Vagina (tissue), 2 donors: Measurements from ENCODE around the gene NEXN. TPM values are rescaled to one million over a fixed set of nuclear protein-coding genes. Genes with fewer than 3 reads are reported as not detected.

Source experiments
- DNase-seq, 2 donors: peaks; one replicate each; pipeline ENCODE4 v3.0.0-alpha.2; 2017; ENCODE audit errors: extremely low spot score in 2 of 2
- H3K27ac ChIP-seq: fragments of 200-600 bp; sonication (generic); one replicate; pipeline ENCODE4 v1.5.1; 2019
- H3K27me3 ChIP-seq: fragments of 200-600 bp; sonication (generic); one replicate; pipeline ENCODE4 v1.5.1; 2019
- H3K36me3 ChIP-seq, 2 donors: fragments of 200-600 bp; sonication (generic); one replicate each; pipeline ENCODE4 v1.5.1; 2017 to 2019
- H3K4me1 ChIP-seq: fragments of 200-600 bp; sonication (generic); one replicate; pipeline ENCODE4 v1.5.1; 2019
- H3K4me3 ChIP-seq, 2 donors: fragments of 200-600 bp; sonication (generic); 1 replicate in 1 of 2; 2 replicates in 1 of 2; pipeline ENCODE4 v1.5.1; 2016 to 2019
- H3K9me3 ChIP-seq: fragments of 200-600 bp; sonication (generic); one replicate; pipeline ENCODE4 v1.5.1; 2019
- POLR2A ChIP-seq, 2 donors: fragments of 450-650 bp; IDR thresholded peaks; one replicate each; pipeline ENCODE4 v1.6.1; 2017; ENCODE audit warnings: antibody characterized with exemption in 2 of 2, mild to moderate bottlenecking in 2 of 2, moderate library complexity in 2 of 2
- POLR2AphosphoS5 ChIP-seq, 2 donors: sonication (generic); formaldehyde crosslinking; IDR thresholded peaks; one replicate each; pipeline ENCODE4 v1.9.0; 2017; ENCODE audit warnings: antibody characterized with exemption in 2 of 2, mild to moderate bottlenecking in 2 of 2, low read depth in 1 of 2; ENCODE audit not compliant: insufficient read depth in 1 of 2
- intact Hi-C: fragments of 100-400 bp; cut with DNase I; formaldehyde crosslinking; loops from one replicate; pipeline ENCODE4 v1.15.1; 2023
- total RNA-seq: library from RNA; depleted of rRNA; stranded (reverse); fragments of >200 nt; gene quantifications from one replicate; pipeline ENCODE4 v1.2.3, GENCODE V29; 2016
- TF ChIP-seq, protein P1 (sequence below), 3 experiments: fragments of 450-650 bp in 2 of 3; fragments of 200-600 bp in 1 of 3; sonication (generic) in 1 of 3; IDR thresholded peaks; one replicate each; pipeline ENCODE4 v1.5.1; 2017 to 2019; ENCODE audit warnings: antibody characterized with exemption in 3 of 3, mild to moderate bottlenecking in 2 of 3, moderate library complexity in 2 of 3

Gene NEXN
- total RNA-seq, 1 donor from 2014 or later: 20.1 TPM

DNA sequence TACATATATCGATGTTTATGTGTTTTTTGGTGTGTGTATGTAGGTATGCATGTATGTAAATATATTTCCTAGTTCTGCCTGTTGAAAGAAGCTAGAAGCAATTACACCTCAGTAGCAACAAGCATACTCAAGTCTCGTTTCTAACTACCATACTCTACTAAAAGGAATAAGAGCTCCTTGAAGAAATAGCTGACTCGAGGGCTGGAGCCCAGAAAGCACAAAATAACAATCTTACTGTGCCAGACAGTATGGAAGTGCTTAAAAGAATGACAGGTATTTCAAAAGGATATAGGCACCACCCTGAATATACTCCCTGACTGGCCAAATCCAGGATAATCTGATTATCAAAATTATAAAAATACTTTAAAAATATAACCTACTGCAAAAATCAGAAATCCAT is 67.3 kb downstream of the NEXN start:
- TF ChIP-seq, protein P1, sequence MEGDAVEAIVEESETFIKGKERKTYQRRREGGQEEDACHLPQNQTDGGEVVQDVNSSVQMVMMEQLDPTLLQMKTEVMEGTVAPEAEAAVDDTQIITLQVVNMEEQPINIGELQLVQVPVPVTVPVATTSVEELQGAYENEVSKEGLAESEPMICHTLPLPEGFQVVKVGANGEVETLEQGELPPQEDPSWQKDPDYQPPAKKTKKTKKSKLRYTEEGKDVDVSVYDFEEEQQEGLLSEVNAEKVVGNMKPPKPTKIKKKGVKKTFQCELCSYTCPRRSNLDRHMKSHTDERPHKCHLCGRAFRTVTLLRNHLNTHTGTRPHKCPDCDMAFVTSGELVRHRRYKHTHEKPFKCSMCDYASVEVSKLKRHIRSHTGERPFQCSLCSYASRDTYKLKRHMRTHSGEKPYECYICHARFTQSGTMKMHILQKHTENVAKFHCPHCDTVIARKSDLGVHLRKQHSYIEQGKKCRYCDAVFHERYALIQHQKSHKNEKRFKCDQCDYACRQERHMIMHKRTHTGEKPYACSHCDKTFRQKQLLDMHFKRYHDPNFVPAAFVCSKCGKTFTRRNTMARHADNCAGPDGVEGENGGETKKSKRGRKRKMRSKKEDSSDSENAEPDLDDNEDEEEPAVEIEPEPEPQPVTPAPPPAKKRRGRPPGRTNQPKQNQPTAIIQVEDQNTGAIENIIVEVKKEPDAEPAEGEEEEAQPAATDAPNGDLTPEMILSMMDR (IDR thresholded peaks at IDR 0.05): no peak
- no peak for TF ChIP-seq POLR2A (IDR thresholded peaks at IDR 0.05)
- no peak for TF ChIP-seq POLR2AphosphoS5 (IDR thresholded peaks at IDR 0.05; ENCODE audit: insufficient read depth in 1 of 2, low read depth in 1 of 2)
- Histone ChIP-seq H3K4me3 (no peak overlapping the region), H3K36me3 (peaks cover 4 to 77% of the 10 kb centered on the region in 2 donors), H3K9me3 (no peaks in the 10 kb centered on the region), H3K4me1 (no peaks in the 10 kb centered on the region), H3K27ac (no peak overlapping the region), H3K27me3 (no peaks in the 10 kb centered on the region)
- intact Hi-C loops: no loop called here
- no peak for DNase-seq

GRCh38 chr1:77956464-77956863 is 68.0 kb downstream of the NEXN start:
- DNase-seq: no peak
- Histone ChIP-seq H3K4me3 (no peak overlapping the region), H3K27me3 (no peaks in the 10 kb centered on the region), H3K4me1 (no peaks in the 10 kb centered on the region), H3K9me3 (no peaks in the 10 kb centered on the region), H3K36me3 (peaks cover 4 to 85% of the 10 kb centered on the region in 2 donors), H3K27ac (no peak overlapping the region)
- TF ChIP-seq, protein P1 (IDR thresholded peaks at IDR 0.05): no peak
- TF ChIP-seq POLR2AphosphoS5 (IDR thresholded peaks at IDR 0.05; ENCODE audit: insufficient read depth in 1 of 2, low read depth in 1 of 2) (no peak), POLR2A (IDR thresholded peaks at IDR 0.05) (no peak)
- intact Hi-C loops: no loop called here

DNA sequence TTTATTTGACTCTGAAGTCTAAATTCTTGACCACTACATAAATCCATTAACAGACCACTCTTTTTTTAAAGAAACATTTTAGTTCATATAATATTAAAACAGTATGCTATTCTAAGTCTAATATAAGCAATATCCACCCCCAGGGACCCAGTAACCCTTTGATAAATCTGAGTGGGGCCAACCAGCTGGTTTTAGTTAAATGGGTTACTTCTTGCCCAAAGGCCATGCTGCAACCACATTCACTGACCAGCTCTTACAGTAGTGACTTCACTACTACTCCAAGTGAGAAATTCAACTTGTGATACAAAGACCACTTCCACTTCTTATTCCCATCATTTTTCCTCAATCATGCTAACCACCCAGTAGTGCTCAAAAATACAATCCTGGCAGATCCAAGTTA is 70.0 kb downstream of the NEXN start:
- intact Hi-C loops: no loop called here
- H3K4me1 ChIP-seq: no peaks in the 10 kb centered on the region
- H3K36me3 ChIP-seq: peaks cover 4 to 89% of the 10 kb centered on the region in 2 donors
- TF ChIP-seq, protein P1 (IDR thresholded peaks at IDR 0.05): no peak
- TF ChIP-seq POLR2AphosphoS5 (IDR thresholded peaks at IDR 0.05; ENCODE audit: insufficient read depth in 1 of 2, low read depth in 1 of 2): no peak
- no peak for TF ChIP-seq POLR2A (IDR thresholded peaks at IDR 0.05)
- no peak overlapping the region for H3K27ac ChIP-seq
- H3K4me3 ChIP-seq: no peak overlapping the region
- DNase-seq: no peak
- no peaks in the 10 kb centered on the region for H3K27me3 ChIP-seq
- no peaks in the 10 kb centered on the region for H3K9me3 ChIP-seq

DNA sequence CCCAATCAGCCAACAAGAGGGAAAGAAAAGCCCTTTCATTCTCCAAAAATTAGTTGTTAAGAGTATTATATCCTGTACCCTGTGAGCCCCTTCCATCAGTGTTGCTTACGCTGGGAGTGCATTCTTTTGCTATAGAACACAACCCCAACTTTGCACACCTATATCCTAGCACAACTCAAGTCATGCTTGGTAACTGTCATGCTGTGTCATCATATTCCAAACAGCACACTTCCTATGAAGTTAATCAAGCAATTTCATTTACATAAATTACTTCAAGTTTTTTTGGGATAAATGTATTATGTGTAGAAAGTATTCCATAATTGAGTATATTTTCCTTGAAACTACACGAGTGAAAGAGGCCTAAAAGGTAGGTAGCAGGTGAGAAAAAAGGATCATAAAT is 70.4 kb downstream of the NEXN start:
- intact Hi-C loops: no loop called here
- Histone ChIP-seq H3K4me3 (no peak overlapping the region), H3K27me3 (no peaks in the 10 kb centered on the region), H3K27ac (no peak overlapping the region), H3K36me3 (peaks cover 4 to 89% of the 10 kb centered on the region in 2 donors), H3K9me3 (no peaks in the 10 kb centered on the region), H3K4me1 (no peaks in the 10 kb centered on the region)
- DNase-seq: no peak
- TF ChIP-seq POLR2A (IDR thresholded peaks at IDR 0.05) (no peak), POLR2AphosphoS5 (IDR thresholded peaks at IDR 0.05; ENCODE audit: insufficient read depth in 1 of 2, low read depth in 1 of 2) (no peak)
- TF ChIP-seq, protein P1 (IDR thresholded peaks at IDR 0.05): no peak

- Histone ChIP-seq H3K4me1 (no peaks in the 10 kb centered on the region), H3K9me3 (no peaks in the 10 kb centered on the region), H3K36me3 (peaks cover 0 to 90% of the 10 kb centered on the region in 2 donors), H3K27ac (no peak overlapping the region), H3K4me3 (no peak overlapping the region), H3K27me3 (no peaks in the 10 kb centered on the region)
- DNase-seq: no peak
- intact Hi-C loops: no loop called here
- TF ChIP-seq POLR2AphosphoS5 (IDR thresholded peaks at IDR 0.05; ENCODE audit: insufficient read depth in 1 of 2, low read depth in 1 of 2): no peak
- TF ChIP-seq, protein P1 (IDR thresholded peaks at IDR 0.05): no peak
- no peak for TF ChIP-seq POLR2A (IDR thresholded peaks at IDR 0.05)
Measured at GRCh38 chr1:77961392-77961791, 73.0 kb downstream of the NEXN start.
